ENCODE data around the gene FAM241B. TPM values are rescaled to one million over a fixed set of nuclear protein-coding genes. Genes with fewer than 3 reads are reported as not detected.

Gene FAM241B
- total and polyA plus RNA-seq, 2 of the 4 experiments (the other 2 are of a cell fraction): 0.18 to 1.4 TPM

- Histone ChIP-seq H3K23ac (ENCODE audit: low read depth, low read length) (no peak overlapping the region), H3K79me1 (ENCODE audit: low read depth in 1 of 2, low read length in 2 of 2) (no peaks in the 10 kb centered on the region), H2AFZ (replicated peaks; ENCODE audit: low read length, poor library complexity) (no peak overlapping the region), H3K27ac (ENCODE audit: insufficient read depth, low read length) (no peak overlapping the region), H4K5ac (ENCODE audit: low read depth, low read length) (no peak overlapping the region), H3K56ac (ENCODE audit: extremely low read depth, insufficient read depth, low read length) (no peak overlapping the region), H3K4me1 (ENCODE audit: control insufficient read depth, insufficient read depth, low read length) (no peaks in the 10 kb centered on the region), H2AK5ac (ENCODE audit: low read depth, low read length) (no peak overlapping the region), H3K18ac (ENCODE audit: low read depth, low read length) (no peak overlapping the region), H4K8ac (ENCODE audit: low read depth in 2 of 2, low read length in 2 of 2) (no peak overlapping the region), H3K4me2 (ENCODE audit: low read depth, low read length) (no peak overlapping the region), H2BK120ac (ENCODE audit: low read depth, low read length) (no peak overlapping the region), H3K14ac (replicated peaks; ENCODE audit: low read depth, low read length) (no peak overlapping the region), H2BK15ac (ENCODE audit: low read depth, low read length) (no peak overlapping the region), H2AK9ac (replicated peaks; ENCODE audit: low read depth, low read length, poor library complexity) (no peak overlapping the region), H3K36me3 (ENCODE audit: control insufficient read depth, insufficient read depth, low read length) (no peaks in the 10 kb centered on the region), H3K9ac (ENCODE audit: low read depth, low read length) (no peak overlapping the region), H4K91ac (ENCODE audit: insufficient read depth, low read depth, low read length) (no peak overlapping the region), H3K4me3 (ENCODE audit: insufficient read depth, low read depth, low read length) (no peak overlapping the region), H2BK5ac (ENCODE audit: low read depth, low read length, poor library complexity, severe bottlenecking) (no peak overlapping the region), H3K9me3 (ENCODE audit: control insufficient read depth, insufficient read depth, low read length) (peaks cover 5% of the 10 kb centered on the region), H3K27me3 (ENCODE audit: control insufficient read depth, insufficient read depth, low read length) (peaks cover 79% of the 10 kb centered on the region), H3K9me1 (ENCODE audit: insufficient read depth, low read length) (no peaks in the 10 kb centered on the region), H4K20me1 (ENCODE audit: insufficient read depth, low read length) (no peaks in the 10 kb centered on the region), H3K4ac (ENCODE audit: low read depth, low read length) (no peak overlapping the region), H2BK20ac (ENCODE audit: low read depth, low read length) (no peak overlapping the region)
- ChIA-PET CTCF (no interaction called here), POLR2A (ENCODE audit: unreplicated experiment) (no interaction called here)
- dilution Hi-C loops (cut with HindIII; ENCODE audit: low sequenced_read_pairs, unreplicated experiment): no loop called here
- ATAC-seq (ENCODE audit: low read depth): no peak
- no TSS peak for BruUV-seq (replicated peaks)
- in situ Hi-C loops (cut with MboI; ENCODE audit: low sequenced_read_pairs): no loop called here
- no peak for TF ChIP-seq CTCF (conservative IDR thresholded peaks at IDR 0.05; ENCODE audit: low read depth, low read length)
- TF ChIP-seq CHD1 (IDR thresholded peaks at IDR 0.05; ENCODE audit: low read depth, low read length): no peak
- TF ChIP-seq MAFK (IDR thresholded peaks at IDR 0.05; ENCODE audit: low read depth, low read length): no peak
- TF ChIP-seq USF2 (IDR thresholded peaks at IDR 0.05; ENCODE audit: low read depth, low read length): no peak
- TF ChIP-seq MXI1 (IDR thresholded peaks at IDR 0.05; ENCODE audit: borderline replicate concordance, low read depth, low read length): no peak
- TF ChIP-seq ELK1 (IDR thresholded peaks at IDR 0.05; ENCODE audit: borderline replicate concordance, low read depth, low read length): no peak
- WGBS, 2 experiments (ENCODE audit: extremely low coverage in 2 of 2, insufficient read length in 1 of 2): 35% methylated on average over 2 of the region's 5 CpGs; no CpG with 5 or more reads in 1 of the 2 experiments
- no peak for DNase-seq
- intact Hi-C loops (cut with micrococcal nuclease): no loop called here
Measured at GRCh38 chr10:69656742-69657269, 26.8 kb downstream of the FAM241B start.

Measured in IMR-90 (cell line).